ENCODE measurements around the gene OR2A5. TPM values are rescaled to one million over a fixed set of nuclear protein-coding genes. Genes with fewer than 3 reads are reported as not detected.

OR2A5 gene
- total and polyA plus RNA-seq, 2 donors (not counting 1 experiment from before 2014, with no cell fraction given): not detected

DNA sequence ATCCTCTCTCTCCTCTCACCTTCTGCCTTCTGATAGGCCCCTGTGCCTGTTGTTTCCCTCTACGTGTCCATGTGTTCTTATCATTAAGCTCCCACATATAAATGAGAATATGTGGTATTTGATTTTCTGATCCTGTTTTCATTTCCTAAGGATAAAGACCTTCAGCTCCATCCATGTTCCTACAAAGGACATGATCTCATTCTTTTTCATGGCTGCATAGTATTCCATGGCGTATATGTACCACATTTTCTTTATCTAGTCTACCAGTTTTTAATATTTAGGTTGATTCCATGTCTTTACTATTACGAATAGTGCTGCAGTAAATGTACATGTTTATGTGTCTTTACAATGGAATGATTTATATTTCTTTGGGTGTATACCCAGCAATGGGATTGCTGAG, 41.9 kb downstream of the OR2A5 start:
- Mint-ChIP-seq H3K9me3 (ENCODE audit: insufficient read depth) (peaks cover 2% of the 10 kb centered on the region), H3K4me1 (no peaks in the 10 kb centered on the region), H3K4me3 (no peak overlapping the region), H3K27me3 (peaks cover 4% of the 10 kb centered on the region), H3K27ac (no peak overlapping the region)
- ChIA-PET POLR2A (no interaction called here), CTCF (no interaction called here)
- DNase-seq (no peak), ATAC-seq (ENCODE audit: low read depth) (no peak)
- no peak overlapping the region for H3K9ac ChIP-seq (ENCODE audit: low read length)
- no peaks in the 10 kb centered on the region for H3K36me3 ChIP-seq (replicated peaks in 1 of 2; ENCODE audit: control extremely low read depth in 1 of 2, control insufficient read depth in 1 of 2, extremely low read depth in 1 of 2, insufficient read depth in 2 of 2, low read length in 1 of 2)
- H4K20me1 ChIP-seq (ENCODE audit: control insufficient read depth, insufficient read depth, low read length, poor library complexity, severe bottlenecking): no peaks in the 10 kb centered on the region
- no peak overlapping the region for H3K27ac ChIP-seq (ENCODE audit: low read length in 2 of 2)
- WGBS (ENCODE audit: insufficient coverage): no CpG with 5 or more reads among the region's 3 CpGs
- TF ChIP-seq, protein P1, sequence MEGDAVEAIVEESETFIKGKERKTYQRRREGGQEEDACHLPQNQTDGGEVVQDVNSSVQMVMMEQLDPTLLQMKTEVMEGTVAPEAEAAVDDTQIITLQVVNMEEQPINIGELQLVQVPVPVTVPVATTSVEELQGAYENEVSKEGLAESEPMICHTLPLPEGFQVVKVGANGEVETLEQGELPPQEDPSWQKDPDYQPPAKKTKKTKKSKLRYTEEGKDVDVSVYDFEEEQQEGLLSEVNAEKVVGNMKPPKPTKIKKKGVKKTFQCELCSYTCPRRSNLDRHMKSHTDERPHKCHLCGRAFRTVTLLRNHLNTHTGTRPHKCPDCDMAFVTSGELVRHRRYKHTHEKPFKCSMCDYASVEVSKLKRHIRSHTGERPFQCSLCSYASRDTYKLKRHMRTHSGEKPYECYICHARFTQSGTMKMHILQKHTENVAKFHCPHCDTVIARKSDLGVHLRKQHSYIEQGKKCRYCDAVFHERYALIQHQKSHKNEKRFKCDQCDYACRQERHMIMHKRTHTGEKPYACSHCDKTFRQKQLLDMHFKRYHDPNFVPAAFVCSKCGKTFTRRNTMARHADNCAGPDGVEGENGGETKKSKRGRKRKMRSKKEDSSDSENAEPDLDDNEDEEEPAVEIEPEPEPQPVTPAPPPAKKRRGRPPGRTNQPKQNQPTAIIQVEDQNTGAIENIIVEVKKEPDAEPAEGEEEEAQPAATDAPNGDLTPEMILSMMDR (IDR thresholded peaks at IDR 0.05): no peak
- TF ChIP-seq EZH2 (IDR thresholded peaks at IDR 0.05; ENCODE audit: borderline replicate concordance, insufficient read depth, low read depth, low read length, poor library complexity, severe bottlenecking): no peak
- H3K4me1 ChIP-seq (ENCODE audit: control insufficient read depth in 2 of 2, insufficient read depth in 2 of 2, low read length in 2 of 2): no peaks in the 10 kb centered on the region
- no peaks in the 10 kb centered on the region for H3K79me2 ChIP-seq (ENCODE audit: control insufficient read depth, insufficient read depth, low read length)
- H3K4me2 ChIP-seq (replicated peaks; ENCODE audit: low read depth, low read length, poor library complexity, severe bottlenecking): no peak overlapping the region
- H3K9me3 ChIP-seq (ENCODE audit: control extremely low read depth in 1 of 3, control insufficient read depth in 2 of 3, insufficient read depth in 1 of 3, low read length in 2 of 3): peaks cover 0 to 7% (median 3%) of the 10 kb centered on the region in 3 donors
- H3K27me3 ChIP-seq (replicated peaks in 1 of 4; ENCODE audit: control extremely low read depth in 1 of 4, control insufficient read depth in 3 of 4, insufficient read depth in 4 of 4, low read length in 3 of 4): peaks cover 0 to 4% (median 0%) of the 10 kb centered on the region in 4 experiments
- no peak overlapping the region for H2AFZ ChIP-seq (ENCODE audit: insufficient read depth, low read depth, low read length, poor library complexity, severe bottlenecking)
- intact Hi-C loops (cut with micrococcal nuclease): no loop called here
- no peak overlapping the region for H3K4me3 ChIP-seq (ENCODE audit: control extremely low read depth in 1 of 5, extremely low read depth in 1 of 5, insufficient read depth in 1 of 5, low read depth in 2 of 5, low read length in 4 of 5)

DNA sequence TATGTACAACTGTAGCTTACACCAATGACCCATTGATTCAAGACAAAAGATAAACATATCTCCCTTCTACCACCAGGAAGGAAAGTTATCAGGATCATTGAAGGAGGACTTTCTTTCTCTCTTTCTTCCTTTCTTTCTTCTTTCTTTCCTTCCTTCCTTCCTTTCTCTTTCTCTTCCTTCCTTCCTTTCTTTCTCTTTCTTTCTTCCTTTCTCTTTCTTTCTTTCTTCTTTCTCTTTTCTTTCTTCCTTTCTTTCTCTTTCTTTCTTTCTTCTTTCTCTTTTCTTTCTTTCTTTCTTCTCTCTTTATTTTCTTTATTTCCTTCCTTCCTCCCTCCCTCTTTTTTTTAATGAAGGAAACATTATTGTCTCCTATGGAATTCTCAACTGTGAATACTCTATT, 50.0 kb downstream of the OR2A5 start:
- no peak overlapping the region for H3K9ac ChIP-seq (ENCODE audit: low read length)

More for the DNA sequence above, 50.0 kb downstream of the OR2A5 start:
- no peak overlapping the region for H3K27ac ChIP-seq (ENCODE audit: low read length in 2 of 2)
- H3K36me3 ChIP-seq (replicated peaks in 1 of 2; ENCODE audit: control extremely low read depth in 1 of 2, control insufficient read depth in 1 of 2, extremely low read depth in 1 of 2, insufficient read depth in 2 of 2, low read length in 1 of 2): no peaks in the 10 kb centered on the region
- intact Hi-C loops (cut with micrococcal nuclease): no loop called here
- H3K79me2 ChIP-seq (ENCODE audit: control insufficient read depth, insufficient read depth, low read length): no peaks in the 10 kb centered on the region
- H4K20me1 ChIP-seq (ENCODE audit: control insufficient read depth, insufficient read depth, low read length, poor library complexity, severe bottlenecking): no peaks in the 10 kb centered on the region
- no peak overlapping the region for H3K4me3 ChIP-seq (ENCODE audit: control extremely low read depth in 1 of 5, extremely low read depth in 1 of 5, insufficient read depth in 1 of 5, low read depth in 2 of 5, low read length in 4 of 5)
- H2AFZ ChIP-seq (ENCODE audit: insufficient read depth, low read depth, low read length, poor library complexity, severe bottlenecking): no peak overlapping the region
- ChIA-PET CTCF (no interaction called here), POLR2A (no interaction called here)
- Mint-ChIP-seq H3K9me3 (ENCODE audit: insufficient read depth) (no peaks in the 10 kb centered on the region), H3K4me1 (no peaks in the 10 kb centered on the region), H3K4me3 (no peak overlapping the region), H3K27me3 (peaks cover 14% of the 10 kb centered on the region), H3K27ac (no peak overlapping the region)
- H3K4me1 ChIP-seq (ENCODE audit: control insufficient read depth in 2 of 2, insufficient read depth in 2 of 2, low read length in 2 of 2): no peaks in the 10 kb centered on the region
- ATAC-seq (ENCODE audit: low read depth) (no peak), DNase-seq (no peak)
- TF ChIP-seq, protein P1 (IDR thresholded peaks at IDR 0.05): peak; percentile 30
- TF ChIP-seq EZH2 (IDR thresholded peaks at IDR 0.05; ENCODE audit: borderline replicate concordance, insufficient read depth, low read depth, low read length, poor library complexity, severe bottlenecking): no peak
- no peak overlapping the region for H3K4me2 ChIP-seq (replicated peaks; ENCODE audit: low read depth, low read length, poor library complexity, severe bottlenecking)
- peaks cover 0 to 8% (median 2%) of the 10 kb centered on the region in 4 experiments for H3K27me3 ChIP-seq (replicated peaks in 1 of 4; ENCODE audit: control extremely low read depth in 1 of 4, control insufficient read depth in 3 of 4, insufficient read depth in 4 of 4, low read length in 3 of 4)
- H3K9me3 ChIP-seq (ENCODE audit: control extremely low read depth in 1 of 3, control insufficient read depth in 2 of 3, insufficient read depth in 1 of 3, low read length in 2 of 3): peaks cover 0 to 3% (median 0%) of the 10 kb centered on the region in 3 donors
